Pulmonary artery endothelial cell (primary cell): ENCODE measurements around the gene DLG2. TPM values are rescaled to one million over a fixed set of nuclear protein-coding genes. Genes with fewer than 3 reads are reported as not detected.
"Not testable (repeated sequence)": the region's sequence is repeated elsewhere in the genome, so short reads cannot be mapped to it uniquely, and the experiment has no call there.

Source experiments
- DNase-seq: peaks from one replicate; pipeline ENCODE4 v3.0.0-alpha.2; 2011; ENCODE audit warnings: low read depth, low spot score
- total RNA-seq: library from RNA; depleted of rRNA; stranded (reverse); fragments of >200 nt; gene quantifications from 2 replicates; pipeline ENCODE4 v1.2.3, GENCODE V29; 2014

Gene DLG2
- total RNA-seq, 1 donor from 2014 or later = 0.66 TPM

GRCh38 chr11:83612891-83613766 lies 2014.0 kb downstream of the DLG2 start:
- no peak for DNase-seq

- no peak for DNase-seq
Observed at GRCh38 chr11:83611600-83611999, 2015.5 kb downstream of the DLG2 start.

GRCh38 chr11:83611031-83611430 lies 2016.1 kb downstream of the DLG2 start:
- DNase-seq = no peak

- DNase-seq = no peak
Observed at GRCh38 chr11:83609191-83609590, 2018.0 kb downstream of the DLG2 start.

- DNase-seq = no peak
Observed at GRCh38 chr11:83608571-83608970, 2018.6 kb downstream of the DLG2 start.

GRCh38 chr11:83601914-83602527 lies 2025.1 kb downstream of the DLG2 start:
- no peak for DNase-seq

- no peak for DNase-seq
Observed at GRCh38 chr11:83601201-83601913, 2025.8 kb downstream of the DLG2 start.

GRCh38 chr11:83600661-83601060 lies 2026.5 kb downstream of the DLG2 start:
- DNase-seq = no peak

- no peak for DNase-seq
Observed at GRCh38 chr11:83599066-83599465, 2028.1 kb downstream of the DLG2 start.

GRCh38 chr11:83587797-83588196 lies 2039.3 kb downstream of the DLG2 start:
- DNase-seq = not testable (repeated sequence)

- DNase-seq = no peak
Observed at GRCh38 chr11:83583757-83584366, 2043.3 kb downstream of the DLG2 start.

GRCh38 chr11:83574519-83574918 lies 2052.6 kb downstream of the DLG2 start:
- no peak for DNase-seq

GRCh38 chr11:83572581-83573496 lies 2054.3 kb downstream of the DLG2 start:
- DNase-seq = no peak

- no peak for DNase-seq
Observed at GRCh38 chr11:83571302-83571701, 2055.8 kb downstream of the DLG2 start.

- no peak for DNase-seq
Observed at GRCh38 chr11:83569134-83569805, 2057.9 kb downstream of the DLG2 start.

GRCh38 chr11:83568516-83568915 lies 2058.6 kb downstream of the DLG2 start:
- no peak for DNase-seq

GRCh38 chr11:83566950-83567349 lies 2060.2 kb downstream of the DLG2 start:
- no peak for DNase-seq

GRCh38 chr11:83564870-83565269 lies 2062.3 kb downstream of the DLG2 start:
- no peak for DNase-seq

GRCh38 chr11:83558281-83558680 lies 2068.9 kb downstream of the DLG2 start:
- DNase-seq = no peak

- no peak for DNase-seq
Observed at GRCh38 chr11:83557653-83558052, 2069.5 kb downstream of the DLG2 start.
